ENCODE results near the gene SNAPC1.

The SNAPC1 gene

GRCh38 chr14:61761959-61762786 is at the start of gene SNAPC1:
TSS of gene SNAPC1 (plus strand) at chr14:61762420. CDS start at chr14:61762461, 41 bp downstream.
- H3K4me3 ChIP-seq, result peak within 1 kb of the TSS; percentile 99
- no peaks in the 10 kb centered on the region for H3K9me3 ChIP-seq (ENCODE audit: low read depth, low read length)
- H3K27ac ChIP-seq, result peak within 1 kb of the TSS; percentile 91
- DNase-seq (ENCODE audit: low read depth, low spot score), result peak; percentile 93
- TF ChIP-seq EZH2 (IDR thresholded peaks at IDR 0.05), result no peak
- TF ChIP-seq POLR2AphosphoS5 (IDR thresholded peaks at IDR 0.05; ENCODE audit: borderline replicate concordance, low read depth, low read length), result peak; percentile 95
- no peak for TF ChIP-seq FOXP2 (optimal IDR thresholded peaks at IDR 0.05; ENCODE audit: control extremely low read depth, extremely low read length, insufficient read depth)
- H3K9ac ChIP-seq (ENCODE audit: insufficient read length), result peak within 1 kb of the TSS; percentile 88
- peaks cover 10% of the 10 kb centered on the region; the same call in 1 of the 2 replicates for H3K36me3 ChIP-seq (ENCODE audit: insufficient read depth, low read length)

- H3K4me3 ChIP-seq, result no peak overlapping the region
Observed at GRCh38 chr14:61713724-61714437, 48.3 kb upstream of the SNAPC1 start.

GRCh38 chr14:61716956-61717355 is 45.3 kb upstream of the SNAPC1 start:
- Histone ChIP-seq H3K27ac (no peak overlapping the region), H3K9me3 (ENCODE audit: low read depth, low read length) (no peaks in the 10 kb centered on the region), H3K4me3 (no peak overlapping the region), H3K9ac (ENCODE audit: insufficient read length) (peak overlapping the region; percentile 1), H3K36me3 (ENCODE audit: insufficient read depth, low read length) (peaks cover 13% of the 10 kb centered on the region)
- TF ChIP-seq FOXP2 (optimal IDR thresholded peaks at IDR 0.05; ENCODE audit: control extremely low read depth, extremely low read length, insufficient read depth) (no peak), EZH2 (IDR thresholded peaks at IDR 0.05) (no peak), POLR2AphosphoS5 (IDR thresholded peaks at IDR 0.05; ENCODE audit: borderline replicate concordance, low read depth, low read length) (no peak)
- DNase-seq (ENCODE audit: low read depth, low spot score), result no peak

More at GRCh38 chr14:61713724-61714437, 48.3 kb upstream of the SNAPC1 start:
- Histone ChIP-seq H3K9ac (ENCODE audit: insufficient read length) (no peak overlapping the region), H3K36me3 (ENCODE audit: insufficient read depth, low read length) (no peaks in the 10 kb centered on the region), H3K9me3 (ENCODE audit: low read depth, low read length) (no peaks in the 10 kb centered on the region), H3K27ac (no peak overlapping the region)
- DNase-seq (ENCODE audit: low read depth, low spot score), result no peak
- no peak for TF ChIP-seq FOXP2 (optimal IDR thresholded peaks at IDR 0.05; ENCODE audit: control extremely low read depth, extremely low read length, insufficient read depth)
- no peak for TF ChIP-seq POLR2AphosphoS5 (IDR thresholded peaks at IDR 0.05; ENCODE audit: borderline replicate concordance, low read depth, low read length)
- TF ChIP-seq EZH2 (IDR thresholded peaks at IDR 0.05), result no peak

- DNase-seq (ENCODE audit: low read depth, low spot score), result no peak
- H3K9me3 ChIP-seq (ENCODE audit: low read depth, low read length), result no peaks in the 10 kb centered on the region
- H3K36me3 ChIP-seq (ENCODE audit: insufficient read depth, low read length), result peaks cover 19% of the 10 kb centered on the region
- H3K9ac ChIP-seq (ENCODE audit: insufficient read length), result no peak overlapping the region
- H3K27ac ChIP-seq, result no peak overlapping the region
- H3K4me3 ChIP-seq, result no peak overlapping the region
- TF ChIP-seq FOXP2 (optimal IDR thresholded peaks at IDR 0.05; ENCODE audit: control extremely low read depth, extremely low read length, insufficient read depth), result no peak
Observed at GRCh38 chr14:61718039-61718438, 44.2 kb upstream of the SNAPC1 start.

- TF ChIP-seq POLR2AphosphoS5 (IDR thresholded peaks at IDR 0.05; ENCODE audit: borderline replicate concordance, low read depth, low read length), result no peak
- TF ChIP-seq EZH2 (IDR thresholded peaks at IDR 0.05), result no peak
- TF ChIP-seq FOXP2 (optimal IDR thresholded peaks at IDR 0.05; ENCODE audit: control extremely low read depth, extremely low read length, insufficient read depth), result no peak
- no peak for DNase-seq (ENCODE audit: low read depth, low spot score)
- H3K27ac ChIP-seq, result no peak overlapping the region
Observed at GRCh38 chr14:61719344-61720293, 42.6 kb upstream of the SNAPC1 start.

GRCh38 chr14:61720294-61720661 is 41.9 kb upstream of the SNAPC1 start:
- TF ChIP-seq FOXP2 (optimal IDR thresholded peaks at IDR 0.05; ENCODE audit: control extremely low read depth, extremely low read length, insufficient read depth) (no peak), POLR2AphosphoS5 (IDR thresholded peaks at IDR 0.05; ENCODE audit: borderline replicate concordance, low read depth, low read length) (no peak), EZH2 (IDR thresholded peaks at IDR 0.05) (no peak)
- peaks cover 39% of the 10 kb centered on the region for H3K36me3 ChIP-seq (ENCODE audit: insufficient read depth, low read length)
- no peaks in the 10 kb centered on the region for H3K9me3 ChIP-seq (ENCODE audit: low read depth, low read length)
- H3K4me3 ChIP-seq, result no peak overlapping the region
- H3K27ac ChIP-seq, result peak overlapping the region; percentile 9; the same call in 1 of the 2 replicates
- no peak for DNase-seq (ENCODE audit: low read depth, low spot score)
- no peak overlapping the region for H3K9ac ChIP-seq (ENCODE audit: insufficient read length)

More at GRCh38 chr14:61719344-61720293, 42.6 kb upstream of the SNAPC1 start:
- H3K36me3 ChIP-seq (ENCODE audit: insufficient read depth, low read length), result peaks cover 34% of the 10 kb centered on the region
- H3K4me3 ChIP-seq, result no peak overlapping the region
- H3K9me3 ChIP-seq (ENCODE audit: low read depth, low read length), result no peaks in the 10 kb centered on the region
- H3K9ac ChIP-seq (ENCODE audit: insufficient read length), result no peak overlapping the region

- Histone ChIP-seq H3K27ac (peak overlapping the region; percentile 9; the same call in 1 of the 2 replicates), H3K9me3 (ENCODE audit: low read depth, low read length) (no peaks in the 10 kb centered on the region), H3K9ac (ENCODE audit: insufficient read length) (no peak overlapping the region), H3K36me3 (ENCODE audit: insufficient read depth, low read length) (peaks cover 43% of the 10 kb centered on the region), H3K4me3 (no peak overlapping the region)
- DNase-seq (ENCODE audit: low read depth, low spot score), result no peak
- TF ChIP-seq POLR2AphosphoS5 (IDR thresholded peaks at IDR 0.05; ENCODE audit: borderline replicate concordance, low read depth, low read length), result no peak
- TF ChIP-seq EZH2 (IDR thresholded peaks at IDR 0.05), result no peak
- TF ChIP-seq FOXP2 (optimal IDR thresholded peaks at IDR 0.05; ENCODE audit: control extremely low read depth, extremely low read length, insufficient read depth), result no peak
Observed at GRCh38 chr14:61720741-61721140, 41.5 kb upstream of the SNAPC1 start.
